ENCODE data around the gene OR13C5.
A peak's percentile ranks its signal among the peaks of the same experiment; 100 is the strongest.

OR13C5 gene

DNA sequence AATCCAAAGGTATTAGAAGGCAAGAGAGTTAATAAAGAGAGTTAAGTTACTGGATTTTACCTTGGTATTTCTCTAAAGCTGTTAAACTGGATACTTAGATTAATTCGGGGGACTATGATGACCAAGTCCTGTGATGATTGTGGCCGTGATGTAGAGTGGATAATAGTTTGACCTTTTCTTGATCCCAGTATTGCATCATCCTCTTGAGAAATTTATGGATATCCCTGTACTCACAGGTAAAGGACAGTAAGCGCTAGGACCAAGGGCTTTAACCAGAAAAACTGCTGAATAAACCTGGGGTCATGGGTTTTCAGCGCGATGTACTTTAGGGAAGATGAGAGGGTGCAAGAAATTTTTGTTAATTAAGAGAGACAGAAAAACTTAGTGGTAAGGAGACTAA, 21.9 kb downstream of the OR13C5 start:
- DNase-seq (ENCODE audit: insufficient read length, low spot score) (no peak), FAIRE-seq (peak; percentile 20)
- TF ChIP-seq POLR2A (IDR thresholded peaks at IDR 0.05; ENCODE audit: low read depth, low read length), result no peak

DNA sequence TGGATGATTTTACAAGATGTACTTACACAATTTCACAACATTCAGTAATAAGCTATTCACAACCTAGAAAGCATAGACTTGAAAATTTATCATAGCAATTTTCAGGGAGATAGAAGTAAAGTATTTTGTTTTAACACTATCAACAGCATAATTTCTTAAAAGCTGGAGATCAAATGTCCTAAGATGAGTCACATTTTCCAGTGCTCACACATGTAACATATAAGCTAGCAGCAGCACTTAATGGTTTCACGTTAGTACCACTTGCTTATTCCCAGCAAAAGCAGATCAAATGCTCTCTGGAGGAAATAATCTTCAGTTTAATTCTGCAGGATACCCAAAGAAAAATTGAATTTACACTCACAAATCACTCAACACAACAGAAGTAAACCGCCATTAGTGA, 23.8 kb downstream of the OR13C5 start:
- FAIRE-seq, result peak; percentile 41
- no peak for TF ChIP-seq POLR2A (IDR thresholded peaks at IDR 0.05; ENCODE audit: low read depth, low read length)
- DNase-seq (ENCODE audit: insufficient read length, low spot score), result no peak

DNA sequence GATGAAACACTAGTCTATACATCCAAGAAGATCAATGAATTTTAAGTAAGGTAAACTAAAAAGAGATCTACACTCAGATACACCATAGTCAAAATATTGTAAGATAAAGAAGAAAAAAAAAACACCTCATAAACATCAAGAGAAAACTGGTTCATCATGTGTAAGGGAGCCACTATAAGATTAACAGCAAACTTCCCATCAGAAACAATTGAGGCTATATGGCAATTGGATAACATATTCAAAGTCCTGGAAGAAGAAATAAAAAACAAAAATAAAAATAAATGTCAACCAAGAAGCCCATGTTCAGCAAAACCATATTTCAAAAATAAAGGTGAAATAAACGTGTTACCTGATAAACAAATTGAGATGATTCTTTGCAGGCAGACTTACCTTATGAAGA, 26.6 kb downstream of the OR13C5 start:
- no peak for TF ChIP-seq POLR2A (IDR thresholded peaks at IDR 0.05; ENCODE audit: low read depth, low read length)
- FAIRE-seq (no peak), DNase-seq (ENCODE audit: insufficient read length, low spot score) (no peak)

DNA sequence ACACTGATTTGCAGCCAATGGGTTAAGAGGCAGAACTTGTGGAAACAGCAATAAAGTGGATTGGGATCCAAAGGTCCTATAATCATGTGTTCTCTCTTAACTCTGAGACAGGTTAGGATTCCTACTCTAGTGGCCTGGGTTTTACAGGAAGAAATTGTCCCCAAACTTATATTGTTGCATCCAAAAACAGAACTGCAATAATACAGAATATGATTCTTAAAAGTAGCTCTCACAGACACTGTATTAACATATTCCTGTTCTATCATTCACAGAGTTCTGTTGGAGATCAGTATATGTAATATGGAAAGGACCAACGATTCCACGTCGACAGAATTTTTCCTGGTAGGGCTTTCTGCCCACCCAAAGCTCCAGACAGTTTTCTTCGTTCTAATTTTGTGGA, 30.3 kb downstream of the OR13C5 start, which contains the start of gene OR13C8:
TSS of gene OR13C8 (plus strand) at position 301 of the 400 bp plus-strand sequence. CDS start at position 301, 0 bp downstream.
- peak; percentile 6 for FAIRE-seq
- no peak for DNase-seq (ENCODE audit: insufficient read length, low spot score)
- no peak for TF ChIP-seq POLR2A (IDR thresholded peaks at IDR 0.05; ENCODE audit: low read depth, low read length)

DNA sequence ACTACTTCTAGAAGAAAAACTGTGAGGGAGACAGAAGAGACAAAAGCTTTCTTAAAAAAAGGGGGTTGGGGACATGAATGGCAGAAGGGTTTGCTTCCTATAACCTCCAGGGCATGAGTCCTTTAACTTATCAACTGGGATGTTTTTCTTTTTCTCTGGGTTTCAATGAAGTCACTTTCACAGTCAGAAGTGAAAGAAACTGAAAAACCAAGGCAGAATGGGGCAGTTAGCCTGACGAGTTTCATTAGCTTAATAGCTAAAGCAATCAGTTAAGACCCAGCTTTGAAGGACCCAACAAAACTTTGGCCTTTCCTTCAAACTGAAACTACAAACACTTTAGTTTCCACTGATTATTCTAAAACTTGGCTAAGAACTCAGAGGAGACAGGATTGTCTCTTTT, 34.9 kb downstream of the OR13C5 start:
- no peak for TF ChIP-seq POLR2A (IDR thresholded peaks at IDR 0.05; ENCODE audit: low read depth, low read length)
- DNase-seq (ENCODE audit: insufficient read length, low spot score), result no peak
- FAIRE-seq, result no peak

DNA sequence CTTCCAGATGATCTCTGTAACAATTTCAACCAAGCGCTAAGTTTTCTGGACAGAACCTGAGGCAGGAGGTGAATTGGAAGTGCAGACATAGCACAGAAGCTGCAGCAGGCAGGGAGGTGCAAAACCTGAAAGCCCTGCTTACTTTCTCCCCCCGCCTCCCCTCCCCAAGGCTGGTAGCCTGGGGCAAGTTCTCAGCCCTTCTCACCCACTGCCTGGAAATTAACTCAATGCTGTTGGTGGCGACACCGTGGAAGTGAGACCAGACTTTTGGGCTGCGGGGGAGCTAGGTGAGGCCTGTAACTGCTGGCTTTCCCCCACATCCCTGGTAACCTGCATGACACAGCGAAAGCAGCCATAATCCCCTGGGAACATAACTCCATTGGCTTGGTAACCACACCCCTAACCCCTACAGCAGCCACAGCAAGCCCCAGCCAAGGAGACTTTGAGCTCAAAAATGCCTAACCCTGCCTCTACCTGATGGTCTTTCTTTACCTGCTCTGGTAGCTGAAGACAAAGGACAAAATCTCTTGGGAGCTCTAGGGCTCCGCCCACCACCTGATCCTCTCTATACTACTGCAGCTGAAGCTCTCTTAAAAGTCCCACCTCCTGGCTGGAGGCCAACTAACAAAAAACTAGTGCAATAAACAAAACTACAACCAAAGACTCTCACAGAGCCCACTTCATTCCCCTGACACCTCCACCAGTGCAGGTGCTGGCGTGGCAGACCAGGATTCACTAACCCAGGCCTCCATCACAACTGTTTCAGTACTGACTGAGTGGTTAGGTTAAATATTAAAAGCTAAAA, 42.2 kb downstream of the OR13C5 start:
- no peak for FAIRE-seq
- no peak for TF ChIP-seq POLR2A (IDR thresholded peaks at IDR 0.05; ENCODE audit: low read depth, low read length)

DNA sequence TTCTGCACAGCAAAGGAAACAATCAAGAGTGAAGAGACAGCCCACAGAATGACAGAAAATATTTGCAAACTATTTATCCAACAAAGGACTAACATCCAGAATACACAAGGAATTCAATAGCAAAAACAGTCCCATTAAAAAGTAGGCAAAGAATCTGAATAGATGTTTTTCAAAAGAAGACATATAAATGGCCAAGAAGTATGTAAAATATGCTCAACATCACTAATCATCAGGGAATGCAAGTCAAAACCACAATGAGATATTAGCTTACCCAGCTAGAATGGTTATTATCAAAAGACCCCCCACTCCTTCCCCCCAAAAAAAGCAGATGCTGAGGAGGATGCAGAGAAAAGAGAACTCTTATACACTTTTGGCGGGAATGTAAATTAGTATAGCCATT, 43.7 kb downstream of the OR13C5 start:
- peak; percentile 55 for FAIRE-seq
- no peak for TF ChIP-seq POLR2A (IDR thresholded peaks at IDR 0.05; ENCODE audit: low read depth, low read length)
- no peak for DNase-seq (ENCODE audit: insufficient read length, low spot score)

More for the DNA sequence above, 42.2 kb downstream of the OR13C5 start:
- no peak for DNase-seq (ENCODE audit: insufficient read length, low spot score)

DNA sequence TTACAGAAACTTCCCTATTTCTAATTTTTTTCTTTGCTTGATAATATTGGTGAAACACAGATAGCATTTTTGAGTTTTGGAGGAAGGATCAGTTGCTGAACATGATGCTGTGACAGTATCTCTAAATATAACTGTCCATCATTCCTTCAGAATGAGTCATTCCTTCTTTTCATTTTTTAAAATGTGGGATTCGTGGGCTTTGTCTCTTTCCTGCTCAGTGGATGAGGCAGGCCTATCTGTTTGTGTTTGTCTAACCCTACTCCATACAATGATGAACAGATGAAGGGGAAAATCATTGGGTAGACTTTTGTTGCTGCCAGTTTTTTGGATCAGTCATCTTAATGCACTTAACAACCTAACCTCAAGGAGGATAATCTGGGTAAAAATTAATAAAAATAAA, 46.0 kb downstream of the OR13C5 start:
- DNase-seq (ENCODE audit: insufficient read length, low spot score) (no peak), FAIRE-seq (no peak)
- no peak for TF ChIP-seq POLR2A (IDR thresholded peaks at IDR 0.05; ENCODE audit: low read depth, low read length)
